ENCODE data around the gene MRPL52.
"Not testable (repeated sequence)": the region's sequence is repeated elsewhere in the genome, so short reads cannot be mapped to it uniquely, and the experiment has no call there.

MRPL52 gene

DNA sequence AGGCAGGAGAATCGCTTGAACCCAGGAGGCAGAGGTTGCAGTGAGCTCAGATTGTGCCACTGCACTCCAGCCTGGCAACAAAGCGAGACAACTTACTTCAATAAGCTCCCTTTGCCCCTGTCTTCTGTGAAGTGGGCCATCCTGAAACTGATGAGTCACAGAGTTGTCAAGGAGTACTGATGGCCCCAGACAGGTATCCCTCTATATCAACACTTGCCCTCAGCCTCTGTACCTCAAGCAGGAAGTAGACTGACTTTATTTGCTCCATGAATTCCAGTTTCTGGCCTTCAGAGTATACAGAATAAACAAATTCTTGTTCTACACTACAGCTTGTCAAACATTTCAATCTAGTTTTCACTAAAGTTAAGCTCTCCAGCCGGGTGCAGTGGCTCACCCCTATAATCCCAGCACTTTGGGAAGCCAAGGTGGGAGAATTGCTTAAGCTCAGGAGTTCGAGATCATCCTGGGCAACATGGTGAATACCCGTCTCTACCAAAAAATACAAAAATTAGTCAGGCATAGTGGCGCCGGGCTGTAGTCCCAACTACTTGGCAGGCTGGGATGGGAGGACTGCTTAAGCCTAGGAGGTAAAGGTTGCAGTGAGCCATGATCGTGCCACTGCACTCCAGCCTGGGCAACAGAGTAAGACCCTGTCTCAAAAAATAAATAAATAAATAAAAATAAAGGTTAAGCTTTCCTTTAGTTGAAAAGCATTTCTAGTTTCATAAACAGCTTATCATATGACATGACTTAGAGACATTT is 25.5 kb downstream of the MRPL52 start:
- no peak for DNase-seq (ENCODE audit: low read depth)

DNA sequence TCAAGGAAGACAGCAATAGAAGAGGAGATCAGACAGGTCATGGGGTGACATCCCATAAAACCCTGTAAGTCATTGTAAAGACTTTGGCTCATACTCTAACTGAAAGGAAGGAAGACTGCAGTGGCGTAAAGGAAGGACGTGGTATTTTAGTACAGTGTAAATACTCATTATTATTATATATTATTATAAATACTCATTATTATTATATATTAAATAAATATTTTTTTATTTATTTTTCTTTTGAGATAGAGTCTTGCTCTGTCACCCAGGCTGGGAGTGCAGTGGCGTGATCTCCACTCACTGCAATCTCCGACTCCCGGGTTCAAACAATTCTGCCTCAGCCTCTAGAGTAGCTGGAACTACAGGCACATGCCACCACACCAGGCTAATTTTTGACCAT is 26.7 kb downstream of the MRPL52 start:
- no peak for DNase-seq (ENCODE audit: low read depth)

DNA sequence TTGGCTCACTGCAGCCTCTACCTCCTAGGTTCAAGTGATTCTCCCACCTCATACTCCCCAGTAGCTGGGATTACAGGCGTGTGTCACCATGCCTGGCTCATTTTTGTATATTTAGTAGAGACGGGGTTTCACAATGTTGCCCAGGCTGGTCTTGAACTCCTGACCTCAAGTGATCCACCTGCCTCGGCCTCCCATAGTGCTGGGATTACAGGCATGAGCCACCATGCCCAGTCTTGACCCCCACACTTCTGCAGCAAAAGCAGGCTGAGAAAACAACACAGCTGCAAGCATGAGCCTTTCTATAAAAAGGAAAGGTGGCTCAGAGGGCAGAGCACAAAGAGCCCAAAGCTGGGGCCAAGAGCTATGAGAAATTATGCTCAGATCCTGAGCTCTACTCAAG is 30.7 kb downstream of the MRPL52 start:
- DNase-seq (ENCODE audit: low read depth), result not testable (repeated sequence)

DNA sequence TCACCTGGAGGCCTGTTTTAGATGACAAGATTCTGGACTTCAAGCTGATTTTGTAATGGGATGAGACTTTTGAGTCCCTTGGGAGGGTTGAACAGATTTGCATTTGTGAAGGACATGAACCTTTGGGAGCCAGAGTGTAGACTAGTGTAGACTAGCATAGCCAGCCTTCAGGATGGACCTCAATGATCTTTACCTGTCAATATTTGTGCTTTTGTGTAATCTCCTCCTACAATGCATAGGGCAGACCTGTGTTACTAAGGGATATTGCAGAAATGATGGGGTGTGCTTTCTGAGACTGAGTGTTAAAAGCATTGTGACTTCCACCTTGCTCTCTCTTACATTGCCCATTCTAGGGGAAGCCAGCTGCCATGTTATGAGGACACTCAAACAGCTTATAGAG is 32.0 kb downstream of the MRPL52 start:
- no peak for DNase-seq (ENCODE audit: low read depth)

DNA sequence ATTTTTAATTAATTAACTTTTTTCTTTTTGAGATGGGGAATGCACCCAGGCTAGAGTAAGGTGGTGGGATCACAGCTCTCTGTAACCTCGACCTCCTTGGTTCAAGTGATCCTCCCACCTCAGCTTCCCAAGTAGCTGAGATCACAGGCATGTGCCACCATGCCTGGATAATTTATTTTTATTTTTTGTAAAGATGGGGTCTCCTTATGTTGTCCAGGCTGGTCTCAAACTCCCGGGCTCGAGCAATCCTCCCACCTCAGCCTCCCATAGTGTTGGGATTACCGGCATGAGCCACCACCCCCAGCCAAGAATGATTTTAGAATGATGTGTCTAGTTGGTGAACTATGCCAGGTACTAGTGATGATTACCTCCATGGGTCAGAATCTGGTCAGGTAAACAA is 35.3 kb downstream of the MRPL52 start:
- no peak for DNase-seq (ENCODE audit: low read depth)

DNA sequence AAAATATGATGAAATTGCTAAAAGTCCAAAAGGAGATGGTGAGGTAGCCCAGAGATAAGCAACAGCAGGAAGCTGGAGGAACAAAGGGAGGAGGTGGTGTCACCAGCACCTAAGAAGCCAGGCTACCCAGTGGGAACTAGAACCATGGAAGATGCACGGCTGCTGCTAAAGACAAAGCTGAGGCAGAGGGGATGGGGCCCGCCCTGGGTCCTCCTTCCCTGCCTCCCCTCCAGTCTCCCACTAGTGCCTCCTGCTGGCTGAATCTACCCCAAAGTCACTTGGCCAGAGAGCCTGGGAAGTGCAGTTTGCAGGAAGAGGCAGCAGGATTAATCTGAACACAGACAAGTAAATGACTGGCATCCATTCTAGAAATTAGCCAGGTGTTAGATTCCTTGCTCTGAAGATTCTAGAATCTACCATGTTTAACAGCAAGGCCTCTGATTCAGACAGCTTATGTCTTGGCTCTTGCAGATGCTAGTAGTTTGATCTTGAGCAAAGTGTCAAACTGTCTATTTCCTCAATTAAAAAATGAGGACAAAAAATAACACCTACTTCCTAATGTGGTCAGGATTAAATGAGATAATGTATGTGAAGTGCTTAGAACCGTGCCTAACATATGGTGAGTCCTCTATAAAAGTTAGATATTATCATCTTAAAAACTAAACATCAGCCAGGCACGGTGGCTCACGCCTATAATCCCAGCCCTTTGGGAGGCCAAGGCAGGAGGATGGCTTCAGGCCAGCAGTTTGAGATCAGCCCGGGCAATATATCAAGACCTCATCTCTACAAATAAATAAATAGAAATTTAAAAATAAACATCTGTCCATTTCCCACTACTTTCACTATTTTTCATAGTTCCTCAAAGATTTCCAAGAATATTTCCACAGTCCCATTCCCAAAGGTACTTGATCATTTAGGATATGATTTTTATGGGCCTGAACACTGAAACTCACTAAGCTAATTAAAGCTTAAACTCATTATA is 36.0 kb downstream of the MRPL52 start:
- no peak for DNase-seq (ENCODE audit: low read depth)

DNA sequence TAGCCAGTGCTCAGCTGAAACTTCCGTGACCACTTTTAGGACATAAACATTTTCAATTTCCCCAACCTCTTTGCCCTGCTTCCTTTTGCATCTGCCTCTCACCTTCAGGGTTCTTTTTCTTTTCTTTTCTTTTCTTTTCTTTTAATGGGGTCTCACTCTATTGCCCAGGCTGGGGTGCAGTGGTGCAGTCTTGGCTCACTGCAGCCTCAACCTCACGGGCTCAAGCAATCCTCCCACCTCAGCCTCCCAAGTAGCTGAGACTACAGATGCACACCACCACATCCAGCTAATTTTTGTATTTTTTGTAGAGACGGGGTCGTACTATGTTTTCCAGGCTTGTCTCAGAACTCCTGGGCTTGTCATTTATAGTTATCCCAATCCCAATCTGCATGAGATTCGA is 37.2 kb downstream of the MRPL52 start:
- no peak for DNase-seq (ENCODE audit: low read depth)

DNA sequence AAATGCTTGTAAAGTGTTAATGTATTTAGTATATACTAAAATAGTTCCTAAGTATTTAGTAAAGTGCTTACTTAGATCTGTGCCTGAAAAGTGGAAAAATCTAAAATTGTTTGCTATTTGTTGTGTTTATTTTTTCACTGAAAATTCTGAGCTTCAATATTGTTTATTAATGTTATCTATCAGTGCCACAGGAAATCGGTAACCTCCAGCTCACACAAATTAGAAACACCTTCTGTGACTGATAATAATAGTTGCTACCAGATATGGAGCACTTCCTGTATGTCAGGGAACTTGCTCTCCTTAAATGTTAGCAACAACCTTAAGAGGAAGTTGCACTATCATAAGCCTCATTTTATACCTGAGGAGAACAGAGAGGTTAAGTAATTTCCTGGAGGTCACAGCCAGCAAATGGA is 41.1 kb downstream of the MRPL52 start:
- no peak for DNase-seq (ENCODE audit: low read depth)

DNA sequence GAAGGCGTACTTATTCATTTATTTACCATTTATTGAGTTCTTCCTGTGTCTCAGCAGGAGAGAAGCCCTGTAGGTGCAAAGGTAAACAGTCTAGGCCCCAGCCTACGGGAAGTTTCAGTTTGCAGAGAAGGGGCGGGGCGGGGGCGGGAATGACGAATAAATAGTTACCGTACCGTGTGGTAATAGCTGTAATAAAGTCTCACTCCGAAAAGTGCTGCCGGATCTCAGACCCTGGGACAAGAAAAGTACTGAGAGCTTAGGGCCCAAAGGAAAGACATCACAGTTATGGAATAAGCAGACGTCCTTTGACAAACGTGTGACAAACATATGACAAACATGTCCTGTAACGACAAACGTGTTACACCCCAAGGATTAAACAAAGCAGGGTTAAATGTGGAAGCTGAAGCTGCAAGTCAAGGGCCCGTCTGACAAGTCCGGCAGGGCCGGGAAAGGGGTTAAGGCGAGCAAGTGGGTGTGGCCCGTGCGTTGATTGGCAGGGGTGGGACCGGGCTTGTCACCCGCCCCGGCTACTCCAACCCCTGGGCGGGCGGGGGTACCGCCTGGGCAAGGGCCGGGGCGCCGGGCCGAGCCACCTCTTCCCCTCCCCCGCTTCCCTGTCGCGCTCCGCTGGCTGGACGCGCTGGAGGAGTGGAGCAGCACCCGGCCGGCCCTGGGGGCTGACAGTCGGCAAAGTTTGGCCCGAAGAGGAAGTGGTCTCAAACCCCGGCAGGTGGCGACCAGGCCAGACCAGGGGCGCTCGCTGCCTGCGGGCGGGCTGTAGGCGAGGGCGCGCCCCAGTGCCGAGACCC is 41.7 kb downstream of the MRPL52 start, which contains the start of gene LRP10:
Gene LRP10 (plus strand): TSS at position 517 of the 809 bp plus-strand sequence. CDS start 564 bp downstream, outside the sequence.
- peak; percentile 74 for DNase-seq (ENCODE audit: low read depth)

DNA sequence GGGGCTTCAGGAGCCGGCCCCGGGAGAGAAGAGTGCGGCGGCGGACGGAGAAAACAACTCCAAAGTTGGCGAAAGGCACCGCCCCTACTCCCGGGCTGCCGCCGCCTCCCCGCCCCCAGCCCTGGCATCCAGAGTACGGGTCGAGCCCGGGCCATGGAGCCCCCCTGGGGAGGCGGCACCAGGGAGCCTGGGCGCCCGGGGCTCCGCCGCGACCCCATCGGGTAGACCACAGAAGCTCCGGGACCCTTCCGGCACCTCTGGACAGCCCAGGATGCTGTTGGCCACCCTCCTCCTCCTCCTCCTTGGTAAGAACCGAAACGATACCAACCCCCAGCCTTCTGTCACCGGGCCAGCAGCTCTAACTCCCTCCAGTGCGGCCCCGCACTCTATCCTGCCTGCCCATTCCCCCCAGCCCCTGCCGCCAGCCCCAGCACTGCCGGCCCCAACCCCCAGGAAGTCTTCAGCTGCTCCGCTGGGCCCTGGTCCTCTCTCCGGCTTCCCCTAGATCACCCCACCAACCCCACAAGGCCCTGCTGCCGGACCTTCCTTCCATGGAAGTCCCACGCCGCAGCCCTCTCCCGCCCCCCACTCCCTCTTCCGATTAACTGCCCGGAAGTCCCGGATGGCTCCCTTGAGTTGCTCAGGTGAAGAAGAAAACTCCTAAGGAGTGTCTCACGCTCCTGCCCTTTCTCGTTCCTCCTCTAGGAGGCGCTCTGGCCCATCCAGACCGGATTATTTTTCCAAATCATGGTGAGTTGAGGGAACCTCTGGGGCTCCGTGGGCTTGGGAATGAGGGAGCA is 42.5 kb downstream of the MRPL52 start:
- peak; percentile 78 for DNase-seq (ENCODE audit: low read depth)

DNA sequence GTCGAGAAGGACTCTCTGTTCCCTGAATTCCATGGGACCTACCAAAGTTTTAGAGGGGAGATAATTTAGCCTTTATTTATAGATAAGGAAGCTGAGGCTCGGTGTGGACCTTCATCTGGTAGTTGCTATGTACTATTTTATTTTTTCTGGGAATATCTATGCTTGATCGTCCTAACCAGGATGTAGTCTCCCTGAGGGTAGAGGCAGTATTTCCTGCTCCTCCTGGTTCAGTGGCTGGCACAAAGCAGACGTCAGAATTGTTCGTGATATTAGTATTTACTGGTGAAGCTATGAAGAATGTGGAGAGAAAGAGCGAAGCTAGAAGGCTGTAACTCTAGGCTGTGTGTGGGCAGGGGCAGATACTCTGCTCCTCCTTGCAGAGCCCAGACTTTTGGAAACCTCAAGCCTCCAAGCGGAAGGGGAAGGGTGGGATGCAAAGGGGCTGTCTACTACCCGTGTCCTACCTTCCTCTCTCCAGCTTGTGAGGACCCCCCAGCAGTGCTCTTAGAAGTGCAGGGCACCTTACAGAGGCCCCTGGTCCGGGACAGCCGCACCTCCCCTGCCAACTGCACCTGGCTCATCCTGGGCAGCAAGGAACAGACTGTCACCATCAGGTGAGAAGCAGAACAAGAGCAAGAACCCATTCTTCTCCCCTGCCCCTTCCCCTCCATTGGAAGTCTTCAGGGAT is 43.3 kb downstream of the MRPL52 start:
- DNase-seq (ENCODE audit: low read depth), result no peak

DNA sequence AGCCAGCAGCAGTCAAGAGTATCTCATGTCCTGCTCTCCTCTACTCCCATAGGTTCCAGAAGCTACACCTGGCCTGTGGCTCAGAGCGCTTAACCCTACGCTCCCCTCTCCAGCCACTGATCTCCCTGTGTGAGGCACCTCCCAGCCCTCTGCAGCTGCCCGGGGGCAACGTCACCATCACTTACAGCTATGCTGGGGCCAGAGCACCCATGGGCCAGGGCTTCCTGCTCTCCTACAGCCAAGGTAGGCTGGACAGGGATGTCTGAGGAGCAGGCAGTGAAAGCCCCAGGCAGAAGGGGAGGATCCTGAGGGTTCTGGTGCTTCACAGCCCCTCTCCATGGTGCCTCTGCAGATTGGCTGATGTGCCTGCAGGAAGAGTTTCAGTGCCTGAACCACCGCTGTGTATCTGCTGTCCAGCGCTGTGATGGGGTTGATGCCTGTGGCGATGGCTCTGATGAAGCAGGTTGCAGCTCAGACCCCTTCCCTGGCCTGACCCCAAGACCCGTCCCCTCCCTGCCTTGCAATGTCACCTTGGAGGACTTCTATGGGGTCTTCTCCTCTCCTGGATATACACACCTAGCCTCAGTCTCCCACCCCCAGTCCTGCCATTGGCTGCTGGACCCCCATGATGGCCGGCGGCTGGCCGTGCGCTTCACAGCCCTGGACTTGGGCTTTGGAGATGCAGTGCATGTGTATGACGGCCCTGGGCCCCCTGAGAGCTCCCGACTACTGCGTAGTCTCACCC is 45.5 kb downstream of the MRPL52 start:
- no peak for DNase-seq (ENCODE audit: low read depth)

DNA sequence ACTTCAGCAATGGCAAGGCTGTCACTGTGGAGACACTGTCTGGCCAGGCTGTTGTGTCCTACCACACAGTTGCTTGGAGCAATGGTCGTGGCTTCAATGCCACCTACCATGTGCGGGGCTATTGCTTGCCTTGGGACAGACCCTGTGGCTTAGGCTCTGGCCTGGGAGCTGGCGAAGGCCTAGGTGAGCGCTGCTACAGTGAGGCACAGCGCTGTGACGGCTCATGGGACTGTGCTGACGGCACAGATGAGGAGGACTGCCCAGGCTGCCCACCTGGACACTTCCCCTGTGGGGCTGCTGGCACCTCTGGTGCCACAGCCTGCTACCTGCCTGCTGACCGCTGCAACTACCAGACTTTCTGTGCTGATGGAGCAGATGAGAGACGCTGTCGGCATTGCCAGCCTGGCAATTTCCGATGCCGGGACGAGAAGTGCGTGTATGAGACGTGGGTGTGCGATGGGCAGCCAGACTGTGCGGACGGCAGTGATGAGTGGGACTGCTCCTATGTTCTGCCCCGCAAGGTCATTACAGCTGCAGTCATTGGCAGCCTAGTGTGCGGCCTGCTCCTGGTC is 46.1 kb downstream of the MRPL52 start:
- no peak for DNase-seq (ENCODE audit: low read depth)

DNA sequence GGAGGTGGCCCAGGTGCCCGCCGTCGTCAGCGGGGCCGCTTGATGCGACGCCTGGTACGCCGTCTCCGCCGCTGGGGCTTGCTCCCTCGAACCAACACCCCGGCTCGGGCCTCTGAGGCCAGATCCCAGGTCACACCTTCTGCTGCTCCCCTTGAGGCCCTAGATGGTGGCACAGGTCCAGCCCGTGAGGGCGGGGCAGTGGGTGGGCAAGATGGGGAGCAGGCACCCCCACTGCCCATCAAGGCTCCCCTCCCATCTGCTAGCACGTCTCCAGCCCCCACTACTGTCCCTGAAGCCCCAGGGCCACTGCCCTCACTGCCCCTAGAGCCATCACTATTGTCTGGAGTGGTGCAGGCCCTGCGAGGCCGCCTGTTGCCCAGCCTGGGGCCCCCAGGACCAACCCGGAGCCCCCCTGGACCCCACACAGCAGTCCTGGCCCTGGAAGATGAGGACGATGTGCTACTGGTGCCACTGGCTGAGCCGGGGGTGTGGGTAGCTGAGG is 47.4 kb downstream of the MRPL52 start:
- no peak for DNase-seq (ENCODE audit: low read depth)

DNA sequence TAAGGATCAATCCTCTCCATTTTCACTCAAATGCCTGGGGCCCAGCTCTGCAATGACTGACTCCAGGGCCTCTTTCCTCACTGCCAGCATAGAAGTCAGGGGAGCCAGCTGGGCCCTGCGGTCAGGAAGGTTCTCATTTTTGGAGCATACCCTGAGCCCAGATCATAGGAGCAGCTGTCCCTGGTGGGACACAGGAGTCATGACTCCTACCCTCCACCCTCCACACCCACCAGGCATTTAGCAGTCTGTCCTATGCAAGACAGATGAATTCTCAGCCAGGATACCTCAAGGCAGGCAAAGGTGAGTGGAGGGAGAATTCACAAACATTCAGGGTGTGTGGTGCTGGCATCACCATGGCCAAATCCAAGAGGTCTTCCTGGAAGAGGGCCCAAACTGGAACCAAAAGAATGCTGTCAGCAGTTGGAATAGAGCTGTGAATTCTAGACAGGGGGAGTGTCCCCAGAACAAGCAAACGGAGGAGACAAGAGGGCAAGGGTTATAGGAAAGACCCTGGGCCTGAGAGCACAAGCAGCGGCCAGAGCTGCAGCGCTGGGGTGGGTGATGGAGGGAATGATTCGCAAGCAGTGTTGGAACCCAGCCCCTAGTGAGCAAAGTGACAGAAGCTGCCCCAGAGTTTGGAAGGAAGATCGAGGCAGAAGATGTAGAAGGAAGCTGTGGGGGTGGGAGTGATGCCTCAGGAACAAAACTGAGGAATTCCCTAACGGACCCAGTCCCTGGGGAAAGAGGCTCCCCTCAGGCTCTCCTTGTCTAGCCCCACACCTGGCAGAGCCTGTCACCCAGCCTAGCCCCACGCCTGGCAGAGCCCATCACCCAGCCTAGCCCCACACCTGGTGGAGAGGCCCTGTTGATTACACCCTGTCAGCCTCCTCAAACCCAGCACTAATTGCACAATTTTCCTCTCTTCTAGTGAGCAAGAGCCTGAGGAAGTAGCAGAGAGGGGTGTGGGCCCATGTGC is 48.9 kb downstream of the MRPL52 start:
- no peak for DNase-seq (ENCODE audit: low read depth)

DNA sequence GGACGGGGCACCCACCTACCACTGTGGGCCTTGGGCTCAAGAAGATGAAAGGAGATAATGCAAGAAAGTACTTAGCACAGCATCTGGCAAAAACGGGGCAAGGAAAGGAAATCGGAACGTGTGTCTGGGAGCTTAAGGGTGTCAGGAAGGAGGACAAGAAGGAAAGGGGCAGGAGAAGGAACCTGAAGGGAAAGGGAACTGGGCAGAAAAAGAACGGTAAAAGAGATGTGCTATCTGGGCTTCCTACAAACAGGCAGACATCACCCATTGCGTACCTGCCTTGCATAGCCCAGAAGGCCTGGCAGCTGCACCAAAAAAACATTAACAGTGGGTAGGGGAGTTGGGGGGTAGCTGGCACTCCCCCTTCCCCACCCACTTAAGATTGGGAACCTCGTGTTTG is 52.4 kb downstream of the MRPL52 start:
- no peak for DNase-seq (ENCODE audit: low read depth)

DNA sequence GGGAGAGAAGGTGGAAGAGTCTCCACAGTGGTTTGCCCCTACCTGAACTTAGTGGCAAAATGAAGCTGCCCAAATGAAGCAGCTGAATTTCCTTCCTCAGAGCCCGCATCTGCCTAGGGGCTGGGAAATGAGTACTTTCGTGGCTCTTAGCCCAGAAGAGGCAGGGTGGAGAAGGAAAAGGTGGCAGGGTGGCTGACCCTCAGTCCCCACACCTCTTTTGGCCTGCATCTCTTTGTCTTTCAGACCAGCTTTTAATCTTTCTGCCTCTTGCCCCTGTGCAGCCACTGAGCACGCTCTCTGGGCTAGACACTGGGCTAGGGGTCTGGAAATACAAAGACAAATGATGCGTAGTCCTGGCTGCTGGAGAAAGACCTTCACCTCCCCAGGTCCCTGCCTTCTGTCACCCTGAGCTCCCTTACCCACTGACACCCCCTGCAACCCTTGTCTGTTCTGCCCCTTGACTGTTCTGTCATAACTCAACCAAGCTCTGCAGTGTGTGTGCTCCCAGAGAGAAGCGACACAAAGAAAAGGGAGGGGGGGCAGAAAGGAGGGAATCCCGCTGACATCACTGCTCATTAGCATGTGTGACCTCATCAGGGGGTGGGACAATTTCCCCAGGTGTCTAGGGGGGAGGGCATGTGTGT is 53.0 kb downstream of the MRPL52 start:
- no peak for DNase-seq (ENCODE audit: low read depth)

All from CMK (cell line).